ENCODE measurements around the gene ZNHIT6. TPM values are rescaled to one million over a fixed set of nuclear protein-coding genes. Genes with fewer than 3 reads are reported as not detected.

ZNHIT6 gene
- total RNA-seq, 1 experiment from 2014 or later: 28.0 TPM

GRCh38 chr1:85624361-85624760, 83.9 kb downstream of the ZNHIT6 start:
- no peak for DNase-seq

GRCh38 chr1:85623061-85623471, 85.2 kb downstream of the ZNHIT6 start:
- H3K9me3 ChIP-seq (ENCODE audit: low read length): peaks cover 9% of the 10 kb centered on the region; the same call in 1 of the 2 replicates
- H3K36me3 ChIP-seq (ENCODE audit: insufficient read depth, low read length): peaks cover 3% of the 10 kb centered on the region; the same call in 1 of the 2 replicates
- H3K27me3 ChIP-seq (ENCODE audit: low read length): no peaks in the 10 kb centered on the region
- peaks cover 5% of the 10 kb centered on the region for H3K4me1 ChIP-seq (ENCODE audit: low read length)
- no peaks in the 10 kb centered on the region for H3K79me2 ChIP-seq (ENCODE audit: low read length)
- no peaks in the 10 kb centered on the region for H3K9me2 ChIP-seq (replicated peaks; ENCODE audit: insufficient read depth, low read length)
- DNase-seq: no peak
- H3K9ac ChIP-seq (ENCODE audit: low read length): no peak overlapping the region
- H3K4me2 ChIP-seq (ENCODE audit: low read depth, low read length, poor library complexity, severe bottlenecking): no peak overlapping the region
- no peaks in the 10 kb centered on the region for H4K20me1 ChIP-seq (ENCODE audit: insufficient read depth, low read depth, low read length)
- no peak overlapping the region for H3K27ac ChIP-seq (ENCODE audit: low read length)
- H3K4me3 ChIP-seq (ENCODE audit: low read length): no peak overlapping the region
- no peak overlapping the region for H2AFZ ChIP-seq (ENCODE audit: low read length)

More at GRCh38 chr1:85624361-85624760, 83.9 kb downstream of the ZNHIT6 start:
- H2AFZ ChIP-seq (ENCODE audit: low read length): no peak overlapping the region
- peaks cover 5% of the 10 kb centered on the region for H3K4me1 ChIP-seq (ENCODE audit: low read length)
- H3K9me3 ChIP-seq (ENCODE audit: low read length): peaks cover 9% of the 10 kb centered on the region; the same call in 1 of the 2 replicates
- H3K36me3 ChIP-seq (ENCODE audit: insufficient read depth, low read length): peaks cover 3% of the 10 kb centered on the region; the same call in 1 of the 2 replicates
- no peak overlapping the region for H3K27ac ChIP-seq (ENCODE audit: low read length)
- no peak overlapping the region for H3K9ac ChIP-seq (ENCODE audit: low read length)
- H3K4me3 ChIP-seq (ENCODE audit: low read length): no peak overlapping the region
- H4K20me1 ChIP-seq (ENCODE audit: insufficient read depth, low read depth, low read length): no peaks in the 10 kb centered on the region
- H3K79me2 ChIP-seq (ENCODE audit: low read length): no peaks in the 10 kb centered on the region
- H3K9me2 ChIP-seq (replicated peaks; ENCODE audit: insufficient read depth, low read length): no peaks in the 10 kb centered on the region
- H3K27me3 ChIP-seq (ENCODE audit: low read length): no peaks in the 10 kb centered on the region
- H3K4me2 ChIP-seq (ENCODE audit: low read depth, low read length, poor library complexity, severe bottlenecking): no peak overlapping the region

GRCh38 chr1:85621430-85621829, 86.8 kb downstream of the ZNHIT6 start:
- DNase-seq: no peak
- peaks cover 3% of the 10 kb centered on the region; the same call in 1 of the 2 replicates for H3K36me3 ChIP-seq (ENCODE audit: insufficient read depth, low read length)
- H3K27ac ChIP-seq (ENCODE audit: low read length): no peak overlapping the region
- H3K4me1 ChIP-seq (ENCODE audit: low read length): no peaks in the 10 kb centered on the region
- H4K20me1 ChIP-seq (ENCODE audit: insufficient read depth, low read depth, low read length): no peaks in the 10 kb centered on the region
- H3K9me2 ChIP-seq (replicated peaks; ENCODE audit: insufficient read depth, low read length): no peaks in the 10 kb centered on the region
- H3K4me3 ChIP-seq (ENCODE audit: low read length): no peak overlapping the region
- no peaks in the 10 kb centered on the region for H3K27me3 ChIP-seq (ENCODE audit: low read length)
- H3K9me3 ChIP-seq (ENCODE audit: low read length): peaks cover 9% of the 10 kb centered on the region; the same call in 1 of the 2 replicates
- H3K9ac ChIP-seq (ENCODE audit: low read length): no peak overlapping the region
- H3K4me2 ChIP-seq (ENCODE audit: low read depth, low read length, poor library complexity, severe bottlenecking): no peak overlapping the region
- H3K79me2 ChIP-seq (ENCODE audit: low read length): no peaks in the 10 kb centered on the region
- no peak overlapping the region for H2AFZ ChIP-seq (ENCODE audit: low read length)

GRCh38 chr1:85617633-85618100, 90.6 kb downstream of the ZNHIT6 start:
- H4K20me1 ChIP-seq (ENCODE audit: insufficient read depth, low read depth, low read length): no peaks in the 10 kb centered on the region
- H3K9me3 ChIP-seq (ENCODE audit: low read length): peaks cover 9% of the 10 kb centered on the region; the same call in 1 of the 2 replicates
- no peak for DNase-seq
- H3K9ac ChIP-seq (ENCODE audit: low read length): no peak overlapping the region
- H3K36me3 ChIP-seq (ENCODE audit: insufficient read depth, low read length): no peaks in the 10 kb centered on the region
- H3K4me1 ChIP-seq (ENCODE audit: low read length): no peaks in the 10 kb centered on the region
- H2AFZ ChIP-seq (ENCODE audit: low read length): no peak overlapping the region
- H3K4me3 ChIP-seq (ENCODE audit: low read length): no peak overlapping the region
- no peak overlapping the region for H3K27ac ChIP-seq (ENCODE audit: low read length)
- no peak overlapping the region for H3K4me2 ChIP-seq (ENCODE audit: low read depth, low read length, poor library complexity, severe bottlenecking)
- H3K9me2 ChIP-seq (replicated peaks; ENCODE audit: insufficient read depth, low read length): no peaks in the 10 kb centered on the region
- H3K79me2 ChIP-seq (ENCODE audit: low read length): no peaks in the 10 kb centered on the region
- no peaks in the 10 kb centered on the region for H3K27me3 ChIP-seq (ENCODE audit: low read length)

- DNase-seq: no peak
- H3K9me2 ChIP-seq (replicated peaks; ENCODE audit: insufficient read depth, low read length): no peaks in the 10 kb centered on the region
- no peaks in the 10 kb centered on the region for H3K27me3 ChIP-seq (ENCODE audit: low read length)
- H2AFZ ChIP-seq (ENCODE audit: low read length): no peak overlapping the region
- H3K4me2 ChIP-seq (ENCODE audit: low read depth, low read length, poor library complexity, severe bottlenecking): no peak overlapping the region
- peaks cover 3% of the 10 kb centered on the region; the same call in 1 of the 2 replicates for H3K9me3 ChIP-seq (ENCODE audit: low read length)
- no peaks in the 10 kb centered on the region for H4K20me1 ChIP-seq (ENCODE audit: insufficient read depth, low read depth, low read length)
- H3K4me1 ChIP-seq (ENCODE audit: low read length): no peaks in the 10 kb centered on the region
- H3K9ac ChIP-seq (ENCODE audit: low read length): no peak overlapping the region
- no peaks in the 10 kb centered on the region for H3K36me3 ChIP-seq (ENCODE audit: insufficient read depth, low read length)
- no peaks in the 10 kb centered on the region for H3K79me2 ChIP-seq (ENCODE audit: low read length)
- H3K27ac ChIP-seq (ENCODE audit: low read length): no peak overlapping the region
- H3K4me3 ChIP-seq (ENCODE audit: low read length): no peak overlapping the region
These were observed 91.5 kb downstream of the ZNHIT6 start for GRCh38 chr1:85616736-85617135.

- no peaks in the 10 kb centered on the region for H3K27me3 ChIP-seq (ENCODE audit: low read length)
- H3K9me2 ChIP-seq (replicated peaks; ENCODE audit: insufficient read depth, low read length): no peaks in the 10 kb centered on the region
- no peak for DNase-seq
- no peak overlapping the region for H3K4me3 ChIP-seq (ENCODE audit: low read length)
- H3K9me3 ChIP-seq (ENCODE audit: low read length): peaks cover 3% of the 10 kb centered on the region; the same call in 1 of the 2 replicates
- no peak overlapping the region for H2AFZ ChIP-seq (ENCODE audit: low read length)
- no peaks in the 10 kb centered on the region for H3K79me2 ChIP-seq (ENCODE audit: low read length)
- H3K9ac ChIP-seq (ENCODE audit: low read length): no peak overlapping the region
- H4K20me1 ChIP-seq (ENCODE audit: insufficient read depth, low read depth, low read length): no peaks in the 10 kb centered on the region
- H3K4me2 ChIP-seq (ENCODE audit: low read depth, low read length, poor library complexity, severe bottlenecking): no peak overlapping the region
- H3K27ac ChIP-seq (ENCODE audit: low read length): no peak overlapping the region
- no peaks in the 10 kb centered on the region for H3K36me3 ChIP-seq (ENCODE audit: insufficient read depth, low read length)
- no peaks in the 10 kb centered on the region for H3K4me1 ChIP-seq (ENCODE audit: low read length)
These were observed 91.9 kb downstream of the ZNHIT6 start for GRCh38 chr1:85616364-85616705.

GRCh38 chr1:85615586-85616363, 92.5 kb downstream of the ZNHIT6 start:
- DNase-seq: no peak
- Histone ChIP-seq H3K9me2 (replicated peaks; ENCODE audit: insufficient read depth, low read length) (no peaks in the 10 kb centered on the region), H3K4me2 (ENCODE audit: low read depth, low read length, poor library complexity, severe bottlenecking) (no peak overlapping the region), H3K4me1 (ENCODE audit: low read length) (no peaks in the 10 kb centered on the region), H4K20me1 (ENCODE audit: insufficient read depth, low read depth, low read length) (no peaks in the 10 kb centered on the region), H3K79me2 (ENCODE audit: low read length) (no peaks in the 10 kb centered on the region), H3K9me3 (ENCODE audit: low read length) (no peaks in the 10 kb centered on the region; the same call in 1 of the 2 replicates), H3K27ac (ENCODE audit: low read length) (no peak overlapping the region), H3K36me3 (ENCODE audit: insufficient read depth, low read length) (no peaks in the 10 kb centered on the region), H3K4me3 (ENCODE audit: low read length) (no peak overlapping the region), H3K9ac (ENCODE audit: low read length) (no peak overlapping the region), H3K27me3 (ENCODE audit: low read length) (no peaks in the 10 kb centered on the region), H2AFZ (ENCODE audit: low read length) (no peak overlapping the region)

- no peaks in the 10 kb centered on the region for H3K79me2 ChIP-seq (ENCODE audit: low read length)
- peak; percentile 67 for DNase-seq
- H3K4me1 ChIP-seq (ENCODE audit: low read length): no peaks in the 10 kb centered on the region
- no peak overlapping the region for H3K4me2 ChIP-seq (ENCODE audit: low read depth, low read length, poor library complexity, severe bottlenecking)
- H3K27ac ChIP-seq (ENCODE audit: low read length): no peak overlapping the region
- no peaks in the 10 kb centered on the region for H4K20me1 ChIP-seq (ENCODE audit: insufficient read depth, low read depth, low read length)
- no peak overlapping the region for H2AFZ ChIP-seq (ENCODE audit: low read length)
- no peaks in the 10 kb centered on the region for H3K9me3 ChIP-seq (ENCODE audit: low read length)
- H3K4me3 ChIP-seq (ENCODE audit: low read length): no peak overlapping the region
- H3K36me3 ChIP-seq (ENCODE audit: insufficient read depth, low read length): no peaks in the 10 kb centered on the region
- H3K9me2 ChIP-seq (replicated peaks; ENCODE audit: insufficient read depth, low read length): no peaks in the 10 kb centered on the region
- no peaks in the 10 kb centered on the region for H3K27me3 ChIP-seq (ENCODE audit: low read length)
- H3K9ac ChIP-seq (ENCODE audit: low read length): no peak overlapping the region
These were observed 95.4 kb downstream of the ZNHIT6 start for GRCh38 chr1:85612704-85613361.

All from Karpas-422 (cell line).